Endodermal cell (in vitro differentiated cells): ENCODE measurements around the gene TBCD. TPM values are rescaled to one million over a fixed set of nuclear protein-coding genes. Genes with fewer than 3 reads are reported as not detected.
A peak's percentile ranks its signal among the peaks of the same experiment; 100 is the strongest.

Experiments used
- DNase-seq: peaks from one replicate; pipeline ENCODE4 v3.0.0-alpha.2; 2017
- H3K27ac ChIP-seq: 2 replicates; pipeline ENCODE4 v1.5.1; 2013; ENCODE audit warnings: mild to moderate bottlenecking, low read depth, low read length, moderate library complexity
- H3K27me3 ChIP-seq: 2 replicates; pipeline ENCODE4 v1.6.1; 2013; ENCODE audit warnings: mild to moderate bottlenecking, low read length, moderate library complexity; ENCODE audit not compliant: insufficient read depth, control insufficient read depth, poor library complexity, severe bottlenecking
- H3K36me3 ChIP-seq: 2 replicates; pipeline ENCODE4 v1.7.0; 2013; ENCODE audit warnings: mild to moderate bottlenecking, low read length, moderate library complexity; ENCODE audit not compliant: control insufficient read depth, insufficient read depth
- H3K4me1 ChIP-seq: one replicate; pipeline ENCODE4 v1.7.0; 2013; ENCODE audit warnings: low read length; ENCODE audit not compliant: control insufficient read depth, insufficient read depth
- H3K4me3 ChIP-seq: 2 replicates; pipeline ENCODE4 v1.5.1; 2013; ENCODE audit warnings: mild to moderate bottlenecking, low read length, moderate library complexity
- H3K9ac ChIP-seq: 2 replicates; pipeline ENCODE4 v1.6.1; 2013; ENCODE audit warnings: mild to moderate bottlenecking, low read length, moderate library complexity; ENCODE audit not compliant: poor library complexity, severe bottlenecking; ENCODE audit errors: extremely low read depth
- H3K9me3 ChIP-seq: 2 replicates; pipeline ENCODE4 v1.6.1; 2013; ENCODE audit warnings: mild to moderate bottlenecking, low read length, moderate library complexity; ENCODE audit not compliant: control insufficient read depth
- H3K27ac Mint-ChIP-seq: 2 replicates; pipeline ENCODE4 v1.8.0; 2020; ENCODE audit warnings: mixed read lengths
- H3K27me3 Mint-ChIP-seq: 2 replicates; pipeline ENCODE4 v1.8.0; 2021; ENCODE audit warnings: mild to moderate bottlenecking, mixed read lengths; ENCODE audit not compliant: insufficient read depth
- H3K36me3 Mint-ChIP-seq: 2 replicates; pipeline ENCODE4 v1.8.0; 2020; ENCODE audit warnings: low read depth, mixed read lengths
- H3K4me1 Mint-ChIP-seq: 2 replicates; pipeline ENCODE4 v1.8.0; 2020; ENCODE audit warnings: mixed read lengths
- H3K4me3 Mint-ChIP-seq: 2 replicates; pipeline ENCODE4 v1.8.0; 2020; ENCODE audit warnings: mild to moderate bottlenecking, moderate library complexity, mixed read lengths
- H3K9me3 Mint-ChIP-seq: 2 replicates; pipeline ENCODE4 v1.8.0; 2020; ENCODE audit warnings: mild to moderate bottlenecking, mixed read lengths
- CTCF ChIP-seq: fragments of 200-600 bp; sonication (generic); conservative IDR thresholded peaks from 2 replicates; pipeline ENCODE4 v1.5.0; 2021; ENCODE audit warnings: antibody characterized with exemption, mild to moderate bottlenecking
- WGBS, 2 experiments: methylation state at CpG; one replicate each; pipeline versions ENCODE4 v1.1.5 to v1.1.7; 2013; ENCODE audit warnings: missing lambda C conversion rate in 2 of 2, mixed read lengths in 1 of 2; ENCODE audit not compliant: insufficient coverage in 1 of 2, insufficient read length in 1 of 2; 5-methylcytosine and 5-hydroxymethylcytosine counted together
- total RNA-seq, 2 donors: library from RNA; stranded (reverse); fragmentation: NEBNext Ultra II Directional in 1 of 2; extraction: Animal tissue kit (Norgen Biotek cat#: 25700) in 1 of 2; gene quantifications; 2 replicates in 1 of 2; 3 replicates in 1 of 2; pipeline ENCODE4 v1.2.1, GENCODE V29; 2021

The TBCD gene
- total RNA-seq, 2 donors from 2014 or later, result 107 TPM

GRCh38 chr17:82844796-82845162, 92.9 kb downstream of the TBCD start:
- H3K36me3 Mint-ChIP-seq, result peaks cover 17% of the 10 kb centered on the region
- Histone ChIP-seq H3K4me3 (no peak overlapping the region), H3K4me1 (no peaks in the 10 kb centered on the region), H3K27me3 (no peaks in the 10 kb centered on the region), H3K9ac (no peak overlapping the region), H3K36me3 (peaks cover 4% of the 10 kb centered on the region), H3K9me3 (no peaks in the 10 kb centered on the region), H3K27ac (no peak overlapping the region)
- peaks cover 11% of the 10 kb centered on the region for H3K4me1 Mint-ChIP-seq
- H3K27me3 Mint-ChIP-seq, result no peaks in the 10 kb centered on the region
- peak overlapping the region; percentile 27 for H3K27ac Mint-ChIP-seq
- DNase-seq, result no peak
- TF ChIP-seq CTCF, result no peak
- 95 to 100% methylated on average over 3 to 11 of the region's 11 CpGs for WGBS, 2 experiments
- H3K4me3 Mint-ChIP-seq, result no peak overlapping the region
- no peaks in the 10 kb centered on the region for H3K9me3 Mint-ChIP-seq

GRCh38 chr17:82845163-82845807, 93.4 kb downstream of the TBCD start:
- Histone ChIP-seq H3K27me3 (no peaks in the 10 kb centered on the region), H3K36me3 (peaks cover 4% of the 10 kb centered on the region), H3K27ac (no peak overlapping the region), H3K9me3 (no peaks in the 10 kb centered on the region), H3K4me3 (no peak overlapping the region), H3K9ac (no peak overlapping the region), H3K4me1 (no peaks in the 10 kb centered on the region)
- Mint-ChIP-seq H3K27me3 (no peaks in the 10 kb centered on the region), H3K9me3 (no peaks in the 10 kb centered on the region), H3K4me1 (peaks cover 6% of the 10 kb centered on the region), H3K4me3 (no peak overlapping the region), H3K36me3 (peaks cover 17% of the 10 kb centered on the region), H3K27ac (no peak overlapping the region)
- no peak for TF ChIP-seq CTCF
- WGBS, 2 experiments, result 88 to 91% methylated on average over 17 to 24 of the region's 24 CpGs
- DNase-seq, result no peak

GRCh38 chr17:82846061-82846691, 94.3 kb downstream of the TBCD start:
- peak; percentile 49 for DNase-seq
- Mint-ChIP-seq H3K4me1 (peaks cover 6% of the 10 kb centered on the region), H3K9me3 (no peaks in the 10 kb centered on the region), H3K36me3 (peaks cover 21% of the 10 kb centered on the region), H3K27ac (no peak overlapping the region), H3K4me3 (no peak overlapping the region), H3K27me3 (no peaks in the 10 kb centered on the region)
- no peaks in the 10 kb centered on the region for H3K9me3 ChIP-seq
- H3K27ac ChIP-seq, result no peak overlapping the region
- H3K36me3 ChIP-seq, result peaks cover 4% of the 10 kb centered on the region
- no peak overlapping the region for H3K4me3 ChIP-seq
- TF ChIP-seq CTCF, result no peak
- no peak overlapping the region for H3K9ac ChIP-seq
- no peaks in the 10 kb centered on the region for H3K27me3 ChIP-seq
- H3K4me1 ChIP-seq, result no peaks in the 10 kb centered on the region
- 86 to 88% methylated on average over 16 to 25 of the region's 25 CpGs for WGBS, 2 experiments
